ENCODE data around the gene UBE2H.
"Not testable (repeated sequence)": the region's sequence is repeated elsewhere in the genome, so short reads cannot be mapped to it uniquely, and the experiment has no call there.

The UBE2H gene

DNA sequence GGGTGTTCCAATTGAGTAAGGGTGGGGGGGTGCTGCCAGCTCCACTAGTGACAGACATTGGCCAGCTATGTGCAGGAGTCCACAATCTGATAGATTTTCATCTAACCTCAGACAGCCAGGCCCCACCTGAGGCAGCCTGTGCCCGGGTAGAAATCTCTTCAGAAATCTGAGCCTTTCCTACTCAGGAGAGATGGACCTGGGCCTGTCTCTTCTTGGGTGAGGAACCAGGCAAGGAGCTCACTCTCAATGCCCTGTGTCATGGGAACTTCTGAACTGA, 86.9 kb downstream of the UBE2H start:
- Histone ChIP-seq H3K4me3 (ENCODE audit: low read length, poor library complexity, severe bottlenecking) (no peak overlapping the region), H4K20me1 (ENCODE audit: insufficient read depth, low read length, poor library complexity, severe bottlenecking) (no peaks in the 10 kb centered on the region), H3K27me3 (ENCODE audit: insufficient read depth, low read length, poor library complexity, severe bottlenecking) (no peaks in the 10 kb centered on the region), H3K4me2 (ENCODE audit: low read depth, low read length, poor library complexity, severe bottlenecking) (no peak overlapping the region), H3K4me1 (ENCODE audit: insufficient read depth, low read length, poor library complexity, severe bottlenecking) (peaks cover 13% of the 10 kb centered on the region), H3K79me2 (ENCODE audit: insufficient read depth, low read length) (no peaks in the 10 kb centered on the region), H2AFZ (ENCODE audit: low read length) (no peak overlapping the region), H3K9ac (ENCODE audit: low read depth, low read length, poor library complexity, severe bottlenecking) (no peak overlapping the region), H3K36me3 (ENCODE audit: insufficient read depth, low read length) (no peaks in the 10 kb centered on the region), H3K9me3 (ENCODE audit: insufficient read depth, low read depth, low read length) (no peaks in the 10 kb centered on the region), H3F3A (ENCODE audit: low read depth) (no peaks in the 10 kb centered on the region), H3K9me2 (replicated peaks; ENCODE audit: low read depth, low read length) (no peaks in the 10 kb centered on the region)
- no peak for TF ChIP-seq EZH2phosphoT487 (IDR thresholded peaks at IDR 0.05; ENCODE audit: borderline replicate concordance)

DNA sequence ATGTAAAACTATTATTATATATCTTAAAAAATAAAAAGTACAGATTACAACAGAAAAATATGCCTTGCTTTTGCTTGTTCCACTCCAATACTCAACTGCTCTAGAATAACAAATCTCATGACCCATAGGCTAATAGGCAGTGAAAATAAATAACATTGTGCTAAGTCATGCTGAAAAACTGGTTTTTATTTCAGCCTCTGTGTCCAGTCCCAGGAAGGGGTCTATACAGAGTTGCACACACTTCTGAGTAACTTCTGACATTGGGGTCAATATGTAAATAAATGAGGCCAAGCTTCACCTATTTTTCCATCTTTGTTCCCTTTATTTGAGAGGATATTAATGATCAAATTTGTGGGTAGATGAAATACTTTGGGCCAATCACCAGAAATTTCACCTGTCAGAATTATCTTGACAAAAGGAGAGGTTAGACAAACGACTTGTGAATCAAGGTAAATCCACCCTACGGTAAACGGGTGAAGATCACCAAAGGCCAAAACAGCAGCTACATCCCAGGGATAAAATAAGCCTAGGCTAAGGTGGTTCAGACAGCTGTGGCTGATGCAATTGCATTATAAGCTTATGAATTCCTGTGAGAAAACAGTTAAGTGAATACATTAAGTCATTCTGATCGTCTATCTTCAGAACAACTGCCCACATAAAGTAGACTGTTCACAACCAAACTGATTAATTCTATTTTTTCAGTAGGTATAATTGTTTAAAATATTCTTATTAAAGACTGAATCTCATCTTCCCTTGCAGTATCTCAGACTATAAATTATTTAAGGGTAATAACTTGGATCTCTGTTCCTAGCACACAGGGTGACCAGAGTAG, 87.5 kb downstream of the UBE2H start:
- H3K79me2 ChIP-seq (ENCODE audit: insufficient read depth, low read length), result no peaks in the 10 kb centered on the region
- no peak overlapping the region for H3K4me2 ChIP-seq (ENCODE audit: low read depth, low read length, poor library complexity, severe bottlenecking)
- no peaks in the 10 kb centered on the region for H3K9me3 ChIP-seq (ENCODE audit: insufficient read depth, low read depth, low read length)

DNA sequence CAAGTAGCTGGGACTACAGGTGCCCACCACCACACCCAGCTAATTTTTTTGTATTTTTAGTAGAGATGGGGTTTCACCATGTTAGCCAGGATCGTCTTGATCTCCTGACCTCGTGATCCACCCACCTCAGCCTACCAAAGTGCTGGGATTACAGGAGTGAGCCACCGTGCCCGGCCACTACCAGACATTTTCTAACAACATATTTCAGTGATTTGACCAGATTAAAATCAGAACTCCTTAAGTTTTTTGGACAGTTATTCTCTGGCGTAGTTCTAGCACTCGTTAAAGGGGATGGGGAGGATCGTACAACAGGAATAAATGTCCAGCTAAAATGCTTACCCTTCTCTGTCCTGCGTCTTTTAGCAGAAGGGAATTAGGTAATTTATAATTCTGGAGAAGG, 88.1 kb downstream of the UBE2H start:
- H3K4me2 ChIP-seq (ENCODE audit: low read depth, low read length, poor library complexity, severe bottlenecking); H2AFZ ChIP-seq (ENCODE audit: low read length); H3F3A ChIP-seq (ENCODE audit: low read depth); H3K9ac ChIP-seq (ENCODE audit: low read depth, low read length, poor library complexity, severe bottlenecking); H3K9me3 ChIP-seq (ENCODE audit: insufficient read depth, low read depth, low read length); H3K36me3 ChIP-seq (ENCODE audit: insufficient read depth, low read length); H3K9me2 ChIP-seq (replicated peaks; ENCODE audit: low read depth, low read length); H3K79me2 ChIP-seq (ENCODE audit: insufficient read depth, low read length); H3K27me3 ChIP-seq (ENCODE audit: insufficient read depth, low read length, poor library complexity, severe bottlenecking); H3K4me3 ChIP-seq (ENCODE audit: low read length, poor library complexity, severe bottlenecking): not testable (repeated sequence)
- Histone ChIP-seq H3K4me1 (ENCODE audit: insufficient read depth, low read length, poor library complexity, severe bottlenecking) (peaks cover 23% of the 10 kb centered on the region), H4K20me1 (ENCODE audit: insufficient read depth, low read length, poor library complexity, severe bottlenecking) (peaks cover 11% of the 10 kb centered on the region)

More for the DNA sequence above, 87.5 kb downstream of the UBE2H start:
- Histone ChIP-seq H3K4me1 (ENCODE audit: insufficient read depth, low read length, poor library complexity, severe bottlenecking) (peaks cover 16% of the 10 kb centered on the region), H3K36me3 (ENCODE audit: insufficient read depth, low read length) (no peaks in the 10 kb centered on the region), H4K20me1 (ENCODE audit: insufficient read depth, low read length, poor library complexity, severe bottlenecking) (peaks cover 5% of the 10 kb centered on the region), H3K4me3 (ENCODE audit: low read length, poor library complexity, severe bottlenecking) (no peak overlapping the region), H3K27me3 (ENCODE audit: insufficient read depth, low read length, poor library complexity, severe bottlenecking) (no peaks in the 10 kb centered on the region), H3F3A (ENCODE audit: low read depth) (0 out of 2 replicates have a peak, but pooled peaks cover 4% of the 10 kb centered on the region), H3K9ac (ENCODE audit: low read depth, low read length, poor library complexity, severe bottlenecking) (no peak overlapping the region), H3K9me2 (replicated peaks; ENCODE audit: low read depth, low read length) (no peaks in the 10 kb centered on the region), H2AFZ (ENCODE audit: low read length) (no peak overlapping the region)
- no peak for TF ChIP-seq EZH2phosphoT487 (IDR thresholded peaks at IDR 0.05; ENCODE audit: borderline replicate concordance)
- TF ChIP-seq, protein P1, sequence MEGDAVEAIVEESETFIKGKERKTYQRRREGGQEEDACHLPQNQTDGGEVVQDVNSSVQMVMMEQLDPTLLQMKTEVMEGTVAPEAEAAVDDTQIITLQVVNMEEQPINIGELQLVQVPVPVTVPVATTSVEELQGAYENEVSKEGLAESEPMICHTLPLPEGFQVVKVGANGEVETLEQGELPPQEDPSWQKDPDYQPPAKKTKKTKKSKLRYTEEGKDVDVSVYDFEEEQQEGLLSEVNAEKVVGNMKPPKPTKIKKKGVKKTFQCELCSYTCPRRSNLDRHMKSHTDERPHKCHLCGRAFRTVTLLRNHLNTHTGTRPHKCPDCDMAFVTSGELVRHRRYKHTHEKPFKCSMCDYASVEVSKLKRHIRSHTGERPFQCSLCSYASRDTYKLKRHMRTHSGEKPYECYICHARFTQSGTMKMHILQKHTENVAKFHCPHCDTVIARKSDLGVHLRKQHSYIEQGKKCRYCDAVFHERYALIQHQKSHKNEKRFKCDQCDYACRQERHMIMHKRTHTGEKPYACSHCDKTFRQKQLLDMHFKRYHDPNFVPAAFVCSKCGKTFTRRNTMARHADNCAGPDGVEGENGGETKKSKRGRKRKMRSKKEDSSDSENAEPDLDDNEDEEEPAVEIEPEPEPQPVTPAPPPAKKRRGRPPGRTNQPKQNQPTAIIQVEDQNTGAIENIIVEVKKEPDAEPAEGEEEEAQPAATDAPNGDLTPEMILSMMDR (conservative IDR thresholded peaks at IDR 0.05; ENCODE audit: low read length), result no peak

DNA sequence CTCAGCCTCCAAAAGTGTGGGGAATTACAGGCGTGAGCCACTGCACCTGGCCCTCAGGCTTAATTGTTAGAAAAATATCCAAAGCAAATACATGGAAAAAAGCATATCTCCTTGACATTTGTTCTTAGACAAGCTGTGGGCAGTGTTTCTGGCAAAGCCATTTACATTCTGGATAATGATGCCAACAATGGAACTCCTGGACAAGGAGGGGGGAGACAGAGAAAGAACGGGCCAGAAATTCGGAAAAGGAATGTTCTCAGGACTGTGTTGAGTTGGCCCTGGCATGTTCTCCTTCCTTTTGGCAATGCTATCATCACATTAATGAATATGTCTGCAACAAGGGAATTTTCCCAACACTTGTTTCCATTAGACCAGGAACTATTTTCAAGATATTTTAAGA, 88.7 kb downstream of the UBE2H start:
- Histone ChIP-seq H3F3A (ENCODE audit: low read depth) (peaks cover 4% of the 10 kb centered on the region; the same call in 1 of the 2 replicates), H3K4me2 (ENCODE audit: low read depth, low read length, poor library complexity, severe bottlenecking) (no peak overlapping the region), H2AFZ (ENCODE audit: low read length) (no peak overlapping the region), H3K9me3 (ENCODE audit: insufficient read depth, low read depth, low read length) (no peaks in the 10 kb centered on the region), H3K36me3 (ENCODE audit: insufficient read depth, low read length) (no peaks in the 10 kb centered on the region), H3K9me2 (replicated peaks; ENCODE audit: low read depth, low read length) (no peaks in the 10 kb centered on the region), H3K79me2 (ENCODE audit: insufficient read depth, low read length) (no peaks in the 10 kb centered on the region), H4K20me1 (ENCODE audit: insufficient read depth, low read length, poor library complexity, severe bottlenecking) (peaks cover 15% of the 10 kb centered on the region), H3K27me3 (ENCODE audit: insufficient read depth, low read length, poor library complexity, severe bottlenecking) (no peaks in the 10 kb centered on the region), H3K4me1 (ENCODE audit: insufficient read depth, low read length, poor library complexity, severe bottlenecking) (peaks cover 29% of the 10 kb centered on the region), H3K9ac (ENCODE audit: low read depth, low read length, poor library complexity, severe bottlenecking) (no peak overlapping the region), H3K4me3 (ENCODE audit: low read length, poor library complexity, severe bottlenecking) (no peak overlapping the region)
- TF ChIP-seq, protein P1 (conservative IDR thresholded peaks at IDR 0.05; ENCODE audit: low read length), result no peak
- no peak for TF ChIP-seq EZH2phosphoT487 (IDR thresholded peaks at IDR 0.05; ENCODE audit: borderline replicate concordance)

Measured in Loucy (cell line).